SK-N-SH (cell line): ENCODE measurements around the gene ZNF148. TPM values are rescaled to one million over a fixed set of nuclear protein-coding genes. Genes with fewer than 3 reads are reported as not detected.

ENCODE experiments used
- CTCF ChIA-PET: fragments of 300-600, 350-600 bp; formaldehyde crosslinking; extraction: SDS; loops from one replicate; lab custom pipeline; 2021; lab: Yijun Ruan, JAX
- POLR2A ChIA-PET: fragments of 350-600 bp; sonication (Branson Sonifier 250); formaldehyde crosslinking; extraction: SDS; loops from one replicate; lab custom pipeline; 2020; ENCODE audit warnings: antibody characterized with exemption, inconsistent platforms; lab: Yijun Ruan, JAX
- DNase-seq: peaks from one replicate; pipeline ENCODE4 v3.0.0; 2012
- H2AFZ ChIP-seq: fragments of 200-600 bp; sonication (generic); 2 replicates; pipeline ENCODE4 v1.8.1; 2016; ENCODE audit warnings: antibody characterized with exemption, mild to moderate bottlenecking, low read depth
- H3F3A ChIP-seq: fragments of 200-600 bp; sonication (generic); replicated peaks from 2 replicates; pipeline ENCODE3; 2016; ENCODE audit warnings: antibody characterized with exemption, mild to moderate bottlenecking; ENCODE audit not compliant: insufficient read depth
- H3K27ac ChIP-seq, 2 experiments: fragments of 200-500 bp in 1 of 2; fragments of 200-600 bp in 1 of 2; sonication (Bioruptor generic) in 1 of 2; sonication (generic), shearing (Covaris generic) in 1 of 2; 2 replicates each; pipeline versions ENCODE4 v1.5.1 to v1.6.1; 2014 to 2016; ENCODE audit warnings: low read depth in 2 of 2, inconsistent platforms in 1 of 2, low read length in 1 of 2, mild to moderate bottlenecking in 1 of 2, mixed read lengths in 1 of 2
- H3K27me3 ChIP-seq: fragments of 200-600 bp; sonication (generic), shearing (Covaris generic); 2 replicates; pipeline ENCODE4 v1.6.1; 2016; ENCODE audit warnings: mixed run types; ENCODE audit not compliant: insufficient read depth
- H3K36me3 ChIP-seq, 2 experiments: fragments of 200-500 bp in 1 of 2; fragments of 200-600 bp in 1 of 2; sonication (Bioruptor generic) in 1 of 2; sonication (generic) in 1 of 2; replicated peaks in 1 of 2; 2 replicates each; pipeline versions ENCODE3 to v1.5.1; 2014 to 2016; ENCODE audit warnings: low read length in 1 of 2, mild to moderate bottlenecking in 1 of 2; ENCODE audit not compliant: insufficient read depth in 2 of 2, control insufficient read depth in 1 of 2
- H3K4me1 ChIP-seq, 2 experiments: fragments of 200-500 bp in 1 of 2; fragments of 200-600 bp in 1 of 2; sonication (Bioruptor generic) in 1 of 2; sonication (generic), shearing (Covaris generic) in 1 of 2; 2 replicates each; pipeline versions ENCODE4 v1.5.1 to v1.6.1; 2014 to 2016; ENCODE audit warnings: low read depth in 1 of 2, low read length in 1 of 2, mixed run types in 1 of 2; ENCODE audit not compliant: insufficient read depth in 2 of 2, control insufficient read depth in 1 of 2
- H3K4me2 ChIP-seq: fragments of 200-600 bp; sonication (generic), shearing (Covaris generic); 2 replicates; pipeline ENCODE4 v1.6.1; 2017; ENCODE audit warnings: mixed run types
- H3K4me3 ChIP-seq, 2 experiments: fragments of 200-500 bp in 1 of 2; fragments of 200-600 bp in 1 of 2; sonication (Bioruptor generic) in 1 of 2; sonication (generic), shearing (Covaris generic) in 1 of 2; 2 replicates each; pipeline versions ENCODE4 v1.5.1 to v1.8.1; 2014 to 2016; ENCODE audit warnings: low read depth in 2 of 2, inconsistent platforms in 1 of 2, low read length in 1 of 2, mild to moderate bottlenecking in 1 of 2, mixed read lengths in 1 of 2, moderate library complexity in 1 of 2
- H3K79me2 ChIP-seq: fragments of 200-600 bp; sonication (generic); 2 replicates; pipeline ENCODE4 v1.8.1; 2017; ENCODE audit warnings: mild to moderate bottlenecking; ENCODE audit not compliant: insufficient read depth
- H3K9ac ChIP-seq: fragments of 200-600 bp; sonication (generic); 2 replicates; pipeline ENCODE4 v1.6.1; 2017; ENCODE audit warnings: mixed run types
- H3K9me2 ChIP-seq: fragments of 200-600 bp; sonication (generic); 2 replicates; pipeline ENCODE4 v1.6.1; 2017; ENCODE audit warnings: mixed run types
- H3K9me3 ChIP-seq: fragments of 200-600 bp; sonication (generic); 2 replicates; pipeline ENCODE4 v1.6.1; 2017; ENCODE audit warnings: mixed run types, mild to moderate bottlenecking, moderate library complexity
- H4K20me1 ChIP-seq: fragments of 200-600 bp; sonication (generic); 2 replicates; pipeline ENCODE4 v1.6.1; 2017; ENCODE audit warnings: mild to moderate bottlenecking, mixed run types; ENCODE audit not compliant: insufficient read depth
- CHD2 ChIP-seq: fragments of 150-350 bp; IDR thresholded peaks from 2 replicates; pipeline ENCODE4 v1.6.1; 2018; ENCODE audit warnings: low read length; ENCODE audit not compliant: partially characterized antibody
- ELF1 ChIP-seq: IDR thresholded peaks from 2 replicates; pipeline ENCODE4 v1.4.0; 2012
- FOXJ3 ChIP-seq: sonication (generic); formaldehyde crosslinking; IDR thresholded peaks from 2 replicates; pipeline ENCODE4 v1.5.1; 2020; ENCODE audit warnings: mild to moderate bottlenecking, missing genetic modification reagents
- GATA2 ChIP-seq: sonication (generic); formaldehyde crosslinking; IDR thresholded peaks from 2 replicates; pipeline ENCODE4 v1.5.0; 2020; ENCODE audit warnings: mild to moderate bottlenecking, missing genetic modification reagents
- NFIC ChIP-seq: IDR thresholded peaks from 2 replicates; pipeline ENCODE4 v1.4.0; 2012; ENCODE audit warnings: borderline replicate concordance
- NRF1 ChIP-seq: IDR thresholded peaks from 2 replicates; pipeline ENCODE4 v1.6.1; 2012; ENCODE audit warnings: low read depth, mild to moderate bottlenecking, low read length
- POLR2AphosphoS5 ChIP-seq: IDR thresholded peaks from 2 replicates; pipeline ENCODE4 v1.6.1; 2012; ENCODE audit warnings: low read depth, low read length
- RAD21 ChIP-seq: IDR thresholded peaks from 2 replicates; pipeline ENCODE4 v1.6.1; 2012; ENCODE audit warnings: mild to moderate bottlenecking, low read length
- RFX5 ChIP-seq: IDR thresholded peaks from 2 replicates; pipeline ENCODE4 v1.6.1; 2012; ENCODE audit warnings: mild to moderate bottlenecking, improper control_type of control experiment, low read length
- RXRA ChIP-seq: IDR thresholded peaks from 2 replicates; pipeline ENCODE4 v1.4.0; 2012; ENCODE audit warnings: low read depth, mild to moderate bottlenecking, borderline replicate concordance
- USF2 ChIP-seq: fragments of 150-350 bp; IDR thresholded peaks from 2 replicates; pipeline ENCODE4 v1.6.1; 2017; ENCODE audit warnings: antibody characterized with exemption, low read length, low read depth, borderline replicate concordance
- WGBS: methylation state at CpG from one replicate; pipeline ENCODE4 v1.1.6; 2017; ENCODE audit warnings: low lambda C conversion rate; 5-methylcytosine and 5-hydroxymethylcytosine counted together
- polyA plus RNA-seq, 3 experiments: library from polyadenylated mRNA; depleted of rRNA; stranded (reverse); fragments of >200 nt; gene quantifications; 2 replicates each; pipeline ENCODE4 v1.2.3, GENCODE V29; 2012
- TF ChIP-seq, protein P1 (sequence below): IDR thresholded peaks from 2 replicates; pipeline ENCODE4; 2012
- TF ChIP-seq, protein P2 (sequence below): IDR thresholded peaks from 2 replicates; pipeline ENCODE4 v1.4.0; 2012; ENCODE audit warnings: low read depth, borderline replicate concordance
- TF ChIP-seq, protein P3 (sequence below): fragments of 200-600 bp; sonication (generic); IDR thresholded peaks from 2 replicates; pipeline ENCODE4 v1.6.1; 2017; ENCODE audit warnings: antibody characterized with exemption, mild to moderate bottlenecking, moderate library complexity
- TF ChIP-seq, protein P4 (sequence below): IDR thresholded peaks from 2 replicates; pipeline ENCODE4 v1.6.1; 2012; ENCODE audit warnings: mild to moderate bottlenecking, low read depth, low read length, moderate library complexity

The ZNF148 gene
- polyA plus RNA-seq, 1 of the 3 experiments (the other 2 are of a cell fraction), result 5.1 TPM

DNA sequence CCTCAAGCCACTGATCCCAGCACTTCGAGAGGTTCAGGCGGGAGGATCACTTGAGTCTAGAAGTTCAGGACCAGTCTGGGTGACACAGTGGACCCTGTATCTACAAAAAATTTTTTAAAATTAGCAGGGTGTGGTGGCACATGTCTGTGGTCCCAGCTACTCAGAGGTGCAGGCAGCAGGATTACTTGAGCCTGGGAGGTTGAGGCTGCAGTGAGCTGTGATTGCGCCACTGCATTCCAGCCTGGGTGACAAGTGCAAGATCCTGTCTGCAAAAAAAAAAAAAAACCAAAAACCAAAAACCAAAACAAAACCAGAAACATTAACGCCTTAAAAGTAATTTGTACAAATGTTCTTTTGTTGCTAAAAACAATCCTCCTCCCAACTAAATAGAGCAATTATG, 134.6 kb downstream of the ZNF148 start (continued):
- TF ChIP-seq, protein P1, sequence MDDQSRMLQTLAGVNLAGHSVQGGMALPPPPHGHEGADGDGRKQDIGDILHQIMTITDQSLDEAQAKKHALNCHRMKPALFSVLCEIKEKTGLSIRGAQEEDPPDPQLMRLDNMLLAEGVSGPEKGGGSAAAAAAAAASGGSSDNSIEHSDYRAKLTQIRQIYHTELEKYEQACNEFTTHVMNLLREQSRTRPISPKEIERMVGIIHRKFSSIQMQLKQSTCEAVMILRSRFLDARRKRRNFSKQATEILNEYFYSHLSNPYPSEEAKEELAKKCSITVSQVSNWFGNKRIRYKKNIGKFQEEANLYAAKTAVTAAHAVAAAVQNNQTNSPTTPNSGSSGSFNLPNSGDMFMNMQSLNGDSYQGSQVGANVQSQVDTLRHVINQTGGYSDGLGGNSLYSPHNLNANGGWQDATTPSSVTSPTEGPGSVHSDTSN, result no peak
- no peak for TF ChIP-seq RFX5
- TF ChIP-seq, protein P2, sequence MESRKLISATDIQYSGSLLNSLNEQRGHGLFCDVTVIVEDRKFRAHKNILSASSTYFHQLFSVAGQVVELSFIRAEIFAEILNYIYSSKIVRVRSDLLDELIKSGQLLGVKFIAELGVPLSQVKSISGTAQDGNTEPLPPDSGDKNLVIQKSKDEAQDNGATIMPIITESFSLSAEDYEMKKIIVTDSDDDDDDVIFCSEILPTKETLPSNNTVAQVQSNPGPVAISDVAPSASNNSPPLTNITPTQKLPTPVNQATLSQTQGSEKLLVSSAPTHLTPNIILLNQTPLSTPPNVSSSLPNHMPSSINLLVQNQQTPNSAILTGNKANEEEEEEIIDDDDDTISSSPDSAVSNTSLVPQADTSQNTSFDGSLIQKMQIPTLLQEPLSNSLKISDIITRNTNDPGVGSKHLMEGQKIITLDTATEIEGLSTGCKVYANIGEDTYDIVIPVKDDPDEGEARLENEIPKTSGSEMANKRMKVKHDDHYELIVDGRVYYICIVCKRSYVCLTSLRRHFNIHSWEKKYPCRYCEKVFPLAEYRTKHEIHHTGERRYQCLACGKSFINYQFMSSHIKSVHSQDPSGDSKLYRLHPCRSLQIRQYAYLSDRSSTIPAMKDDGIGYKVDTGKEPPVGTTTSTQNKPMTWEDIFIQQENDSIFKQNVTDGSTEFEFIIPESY, result no peak

DNA sequence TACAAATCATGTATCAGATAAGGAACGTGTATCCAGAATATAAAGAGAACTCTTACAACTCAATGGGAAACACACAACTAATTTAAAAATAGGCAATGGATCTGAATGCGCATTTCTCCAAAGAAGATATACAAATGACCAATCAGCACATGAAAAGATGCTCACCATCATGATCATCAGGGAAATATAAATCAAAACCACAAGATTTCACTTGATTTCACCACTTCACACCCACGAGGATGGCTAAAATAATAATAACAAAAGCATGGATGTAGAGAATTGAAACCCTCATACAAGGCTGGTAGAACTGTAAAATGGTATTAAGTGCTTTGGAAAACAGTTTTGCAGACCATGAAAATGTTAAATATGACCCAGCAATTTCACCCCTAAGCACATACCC, 135.9 kb downstream of the ZNF148 start:
- peaks cover 3% of the 10 kb centered on the region for H3F3A ChIP-seq
- H2AFZ ChIP-seq, result no peak overlapping the region
- no peak for TF ChIP-seq FOXJ3 (CRISPR knock-in tag)
- no peak overlapping the region for H3K4me2 ChIP-seq
- CTCF ChIA-PET, result no interaction called here
- WGBS, result 91% methylated on average over 3 of the region's 3 CpGs
- H3K79me2 ChIP-seq, result no peaks in the 10 kb centered on the region
- POLR2A ChIA-PET, result no interaction called here
- no peak overlapping the region for H3K4me3 ChIP-seq
- no peaks in the 10 kb centered on the region for H3K4me1 ChIP-seq
- no peak overlapping the region for H3K9ac ChIP-seq
- H3K9me2 ChIP-seq, result no peaks in the 10 kb centered on the region
- H3K27ac ChIP-seq, result no peak overlapping the region
- DNase-seq, result no peak
- H3K9me3 ChIP-seq, result no peaks in the 10 kb centered on the region
- H3K36me3 ChIP-seq, result peaks cover 0 to 24% of the 10 kb centered on the region in 2 experiments
- no peaks in the 10 kb centered on the region for H4K20me1 ChIP-seq
- H3K27me3 ChIP-seq, result no peaks in the 10 kb centered on the region

GRCh38 chr3:125238759-125239158, 136.4 kb downstream of the ZNF148 start:
- H4K20me1 ChIP-seq, result no peaks in the 10 kb centered on the region
- ChIA-PET CTCF (no interaction called here), POLR2A (no interaction called here)
- no peak overlapping the region for H3K9ac ChIP-seq
- no peak overlapping the region for H3K4me3 ChIP-seq
- no peak for DNase-seq
- TF ChIP-seq GATA2 (CRISPR knock-in tag) (no peak), NRF1 (no peak), FOXJ3 (CRISPR knock-in tag) (no peak), POLR2AphosphoS5 (no peak), ELF1 (no peak), NFIC (no peak), USF2 (no peak), CHD2 (no peak), RAD21 (no peak), RXRA (no peak)
- TF ChIP-seq, protein P3, sequence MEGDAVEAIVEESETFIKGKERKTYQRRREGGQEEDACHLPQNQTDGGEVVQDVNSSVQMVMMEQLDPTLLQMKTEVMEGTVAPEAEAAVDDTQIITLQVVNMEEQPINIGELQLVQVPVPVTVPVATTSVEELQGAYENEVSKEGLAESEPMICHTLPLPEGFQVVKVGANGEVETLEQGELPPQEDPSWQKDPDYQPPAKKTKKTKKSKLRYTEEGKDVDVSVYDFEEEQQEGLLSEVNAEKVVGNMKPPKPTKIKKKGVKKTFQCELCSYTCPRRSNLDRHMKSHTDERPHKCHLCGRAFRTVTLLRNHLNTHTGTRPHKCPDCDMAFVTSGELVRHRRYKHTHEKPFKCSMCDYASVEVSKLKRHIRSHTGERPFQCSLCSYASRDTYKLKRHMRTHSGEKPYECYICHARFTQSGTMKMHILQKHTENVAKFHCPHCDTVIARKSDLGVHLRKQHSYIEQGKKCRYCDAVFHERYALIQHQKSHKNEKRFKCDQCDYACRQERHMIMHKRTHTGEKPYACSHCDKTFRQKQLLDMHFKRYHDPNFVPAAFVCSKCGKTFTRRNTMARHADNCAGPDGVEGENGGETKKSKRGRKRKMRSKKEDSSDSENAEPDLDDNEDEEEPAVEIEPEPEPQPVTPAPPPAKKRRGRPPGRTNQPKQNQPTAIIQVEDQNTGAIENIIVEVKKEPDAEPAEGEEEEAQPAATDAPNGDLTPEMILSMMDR, result no peak
- TF ChIP-seq, protein P4, sequence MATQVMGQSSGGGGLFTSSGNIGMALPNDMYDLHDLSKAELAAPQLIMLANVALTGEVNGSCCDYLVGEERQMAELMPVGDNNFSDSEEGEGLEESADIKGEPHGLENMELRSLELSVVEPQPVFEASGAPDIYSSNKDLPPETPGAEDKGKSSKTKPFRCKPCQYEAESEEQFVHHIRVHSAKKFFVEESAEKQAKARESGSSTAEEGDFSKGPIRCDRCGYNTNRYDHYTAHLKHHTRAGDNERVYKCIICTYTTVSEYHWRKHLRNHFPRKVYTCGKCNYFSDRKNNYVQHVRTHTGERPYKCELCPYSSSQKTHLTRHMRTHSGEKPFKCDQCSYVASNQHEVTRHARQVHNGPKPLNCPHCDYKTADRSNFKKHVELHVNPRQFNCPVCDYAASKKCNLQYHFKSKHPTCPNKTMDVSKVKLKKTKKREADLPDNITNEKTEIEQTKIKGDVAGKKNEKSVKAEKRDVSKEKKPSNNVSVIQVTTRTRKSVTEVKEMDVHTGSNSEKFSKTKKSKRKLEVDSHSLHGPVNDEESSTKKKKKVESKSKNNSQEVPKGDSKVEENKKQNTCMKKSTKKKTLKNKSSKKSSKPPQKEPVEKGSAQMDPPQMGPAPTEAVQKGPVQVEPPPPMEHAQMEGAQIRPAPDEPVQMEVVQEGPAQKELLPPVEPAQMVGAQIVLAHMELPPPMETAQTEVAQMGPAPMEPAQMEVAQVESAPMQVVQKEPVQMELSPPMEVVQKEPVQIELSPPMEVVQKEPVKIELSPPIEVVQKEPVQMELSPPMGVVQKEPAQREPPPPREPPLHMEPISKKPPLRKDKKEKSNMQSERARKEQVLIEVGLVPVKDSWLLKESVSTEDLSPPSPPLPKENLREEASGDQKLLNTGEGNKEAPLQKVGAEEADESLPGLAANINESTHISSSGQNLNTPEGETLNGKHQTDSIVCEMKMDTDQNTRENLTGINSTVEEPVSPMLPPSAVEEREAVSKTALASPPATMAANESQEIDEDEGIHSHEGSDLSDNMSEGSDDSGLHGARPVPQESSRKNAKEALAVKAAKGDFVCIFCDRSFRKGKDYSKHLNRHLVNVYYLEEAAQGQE, result no peak
- H3K9me3 ChIP-seq, result no peaks in the 10 kb centered on the region
- no peaks in the 10 kb centered on the region for H3K9me2 ChIP-seq
- H3K4me2 ChIP-seq, result no peak overlapping the region
- H3K27ac ChIP-seq, result no peak overlapping the region
- WGBS, result 96% methylated on average over 3 of the region's 3 CpGs
- no peaks in the 10 kb centered on the region for H3K79me2 ChIP-seq
- H3K27me3 ChIP-seq, result no peaks in the 10 kb centered on the region
- H3K4me1 ChIP-seq, result no peaks in the 10 kb centered on the region
- H3K36me3 ChIP-seq, result peaks cover 0 to 27% of the 10 kb centered on the region in 2 experiments
- H3F3A ChIP-seq, result peaks cover 6% of the 10 kb centered on the region
- no peak overlapping the region for H2AFZ ChIP-seq
